ENCODE measurements around the gene GNAO1. TPM values are rescaled to one million over a fixed set of nuclear protein-coding genes. Genes with fewer than 3 reads are reported as not detected.

The GNAO1 gene
- total RNA-seq, 1 donor: under 0.01 TPM

GRCh38 chr16:56262148-56262547 is 70.9 kb downstream of the GNAO1 start:
- TF ChIP-seq CTCF (IDR thresholded peaks at IDR 0.05; ENCODE audit: insufficient read depth, low read depth, low read length): no peak
- H3K4me3 ChIP-seq (ENCODE audit: low read depth, low read length): no peak overlapping the region
- no peak for DNase-seq (ENCODE audit: low read depth)

GRCh38 chr16:56262551-56263245 is 71.4 kb downstream of the GNAO1 start:
- no peak for TF ChIP-seq CTCF (IDR thresholded peaks at IDR 0.05; ENCODE audit: insufficient read depth, low read depth, low read length)
- DNase-seq (ENCODE audit: low read depth): no peak
- H3K4me3 ChIP-seq (ENCODE audit: low read depth, low read length): no peak overlapping the region

- no peak overlapping the region for H3K4me3 ChIP-seq (ENCODE audit: low read depth, low read length)
- no peak for TF ChIP-seq CTCF (IDR thresholded peaks at IDR 0.05; ENCODE audit: insufficient read depth, low read depth, low read length)
- DNase-seq (ENCODE audit: low read depth): no peak
These were observed 72.7 kb downstream of the GNAO1 start for GRCh38 chr16:56263711-56264608.

GRCh38 chr16:56264609-56264972 is 73.3 kb downstream of the GNAO1 start:
- TF ChIP-seq CTCF (IDR thresholded peaks at IDR 0.05; ENCODE audit: insufficient read depth, low read depth, low read length): no peak
- no peak for DNase-seq (ENCODE audit: low read depth)
- H3K4me3 ChIP-seq (ENCODE audit: low read depth, low read length): no peak overlapping the region

GRCh38 chr16:56265184-56265583 is 73.9 kb downstream of the GNAO1 start:
- H3K4me3 ChIP-seq (ENCODE audit: low read depth, low read length): no peak overlapping the region
- no peak for DNase-seq (ENCODE audit: low read depth)
- TF ChIP-seq CTCF (IDR thresholded peaks at IDR 0.05; ENCODE audit: insufficient read depth, low read depth, low read length): no peak

- TF ChIP-seq CTCF (IDR thresholded peaks at IDR 0.05; ENCODE audit: insufficient read depth, low read depth, low read length): no peak
- no peak for DNase-seq (ENCODE audit: low read depth)
- H3K4me3 ChIP-seq (ENCODE audit: low read depth, low read length): no peak overlapping the region
These were observed 74.5 kb downstream of the GNAO1 start for GRCh38 chr16:56265746-56266145.

Measured in fibroblast of villous mesenchyme (primary cell).